ENCODE results near the gene CDK19. TPM values are rescaled to one million over a fixed set of nuclear protein-coding genes. Genes with fewer than 3 reads are reported as not detected.

Gene CDK19
- total RNA-seq, 1 donor from 2014 or later: 34.4 TPM

DNA sequence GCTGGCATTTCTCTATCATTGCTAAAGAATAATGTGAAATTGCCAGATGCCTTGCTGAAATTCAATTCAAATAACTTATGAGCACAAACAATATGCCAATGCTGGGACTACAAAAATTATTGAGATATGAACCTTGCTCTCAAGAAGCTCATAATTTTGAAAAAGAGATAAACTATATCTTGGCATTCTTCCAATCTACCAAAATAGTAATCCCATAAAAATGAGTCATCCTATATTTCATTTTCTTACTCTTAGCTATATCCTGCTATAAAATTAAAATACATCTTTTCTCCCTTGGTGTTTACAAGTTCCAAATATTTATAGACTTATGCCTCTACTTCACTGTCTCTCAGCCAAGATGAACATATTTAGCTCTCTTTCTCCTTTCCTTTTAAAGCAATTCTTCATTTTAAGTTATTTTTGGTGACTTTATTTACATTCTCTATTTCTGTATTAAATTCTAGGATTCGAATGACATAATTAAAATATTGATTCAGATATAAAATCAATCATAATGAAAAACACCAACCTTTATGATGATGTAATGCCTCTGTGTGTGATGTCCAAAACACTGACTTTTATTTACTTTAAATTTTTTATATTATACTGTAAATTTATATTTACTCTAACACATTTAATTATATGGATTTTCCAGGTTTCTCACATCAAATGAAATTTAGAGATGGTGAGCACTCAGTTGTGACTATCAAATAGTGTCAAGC is 152.6 kb downstream of the CDK19 start:
- Histone ChIP-seq H4K20me1 (ENCODE audit: low read depth) (no peaks in the 10 kb centered on the region), H3K4me1 (no peaks in the 10 kb centered on the region), H3K79me2 (ENCODE audit: low read depth) (no peaks in the 10 kb centered on the region), H3K27me3 (no peaks in the 10 kb centered on the region), H3K4me3 (no peak overlapping the region), H2AFZ (replicated peaks) (no peak overlapping the region), H3K4me2 (no peak overlapping the region), H3K27ac (no peak overlapping the region), H3K9me3 (ENCODE audit: low read depth) (no peaks in the 10 kb centered on the region), H3F3A (ENCODE audit: low read depth) (no peaks in the 10 kb centered on the region), H3K9ac (no peak overlapping the region), H3K36me3 (no peaks in the 10 kb centered on the region)
- no peak for TF ChIP-seq EZH2phosphoT487 (IDR thresholded peaks at IDR 0.05)
- TF ChIP-seq, protein P1, sequence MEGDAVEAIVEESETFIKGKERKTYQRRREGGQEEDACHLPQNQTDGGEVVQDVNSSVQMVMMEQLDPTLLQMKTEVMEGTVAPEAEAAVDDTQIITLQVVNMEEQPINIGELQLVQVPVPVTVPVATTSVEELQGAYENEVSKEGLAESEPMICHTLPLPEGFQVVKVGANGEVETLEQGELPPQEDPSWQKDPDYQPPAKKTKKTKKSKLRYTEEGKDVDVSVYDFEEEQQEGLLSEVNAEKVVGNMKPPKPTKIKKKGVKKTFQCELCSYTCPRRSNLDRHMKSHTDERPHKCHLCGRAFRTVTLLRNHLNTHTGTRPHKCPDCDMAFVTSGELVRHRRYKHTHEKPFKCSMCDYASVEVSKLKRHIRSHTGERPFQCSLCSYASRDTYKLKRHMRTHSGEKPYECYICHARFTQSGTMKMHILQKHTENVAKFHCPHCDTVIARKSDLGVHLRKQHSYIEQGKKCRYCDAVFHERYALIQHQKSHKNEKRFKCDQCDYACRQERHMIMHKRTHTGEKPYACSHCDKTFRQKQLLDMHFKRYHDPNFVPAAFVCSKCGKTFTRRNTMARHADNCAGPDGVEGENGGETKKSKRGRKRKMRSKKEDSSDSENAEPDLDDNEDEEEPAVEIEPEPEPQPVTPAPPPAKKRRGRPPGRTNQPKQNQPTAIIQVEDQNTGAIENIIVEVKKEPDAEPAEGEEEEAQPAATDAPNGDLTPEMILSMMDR (IDR thresholded peaks at IDR 0.05): no peak
- no peaks in the 10 kb centered on the region for H3K27me3 Mint-ChIP-seq (ENCODE audit: insufficient read depth, low read depth)
- no peak overlapping the region for H3K4me3 Mint-ChIP-seq
- H3K27ac Mint-ChIP-seq: no peak overlapping the region
- no peak for DNase-seq (ENCODE audit: low spot score)
- peaks cover 4% of the 10 kb centered on the region for H3K36me3 Mint-ChIP-seq
- peaks cover 4% of the 10 kb centered on the region for H3K4me1 Mint-ChIP-seq
- no peaks in the 10 kb centered on the region for H3K9me3 Mint-ChIP-seq

DNA sequence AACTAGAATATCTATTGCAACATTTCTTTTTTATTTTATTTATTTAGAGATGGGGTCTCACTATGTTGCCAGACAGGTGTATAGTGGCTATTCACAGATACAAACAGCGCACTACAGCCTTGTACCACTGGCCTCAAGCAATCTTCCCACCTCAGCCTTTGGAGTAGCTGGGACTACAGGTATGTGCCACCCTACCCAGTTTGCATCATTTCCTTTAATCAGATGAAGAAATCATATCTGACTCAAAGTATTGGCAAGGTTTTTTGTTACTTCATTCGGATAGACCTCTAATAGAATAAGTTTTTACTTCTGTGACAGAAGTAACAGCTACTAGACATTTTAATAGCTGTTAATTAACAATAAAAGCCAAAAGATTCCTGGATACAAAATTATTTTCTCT is 153.9 kb downstream of the CDK19 start:
- peaks cover 4% of the 10 kb centered on the region for H3K4me1 Mint-ChIP-seq

DNA sequence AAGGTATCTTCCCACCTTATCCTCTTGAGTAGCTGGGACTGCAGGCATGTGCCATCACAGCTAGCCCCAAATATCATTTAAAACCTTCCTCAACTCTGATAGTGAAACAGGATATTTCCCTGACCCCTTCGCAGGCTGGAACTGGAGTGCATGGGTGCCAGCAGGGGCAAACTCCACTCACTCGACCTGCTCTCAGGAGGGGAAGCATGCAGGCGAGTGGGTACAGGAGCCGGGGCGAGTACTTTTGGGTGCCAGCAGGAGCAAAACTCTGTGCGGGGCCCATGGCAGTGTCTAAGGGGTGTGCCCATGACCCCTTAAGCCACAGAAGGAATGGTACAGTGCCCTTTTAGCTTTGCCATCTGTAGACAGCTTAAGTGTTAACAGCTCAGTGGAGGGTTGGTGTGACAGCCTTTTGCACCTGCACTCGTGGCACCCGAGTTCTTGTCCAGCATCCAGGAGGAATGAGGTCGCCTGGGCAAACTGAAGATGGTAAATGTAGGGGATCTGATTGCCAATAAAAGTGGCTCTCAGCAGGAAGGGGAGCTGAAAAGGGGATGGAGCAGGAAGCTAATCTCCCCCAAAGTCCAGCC is 155.1 kb downstream of the CDK19 start:
- Histone ChIP-seq H3K4me3 (no peak overlapping the region), H2AFZ (replicated peaks) (no peak overlapping the region), H3K27ac (no peak overlapping the region), H3K9me3 (ENCODE audit: low read depth) (no peaks in the 10 kb centered on the region), H3K4me1 (no peaks in the 10 kb centered on the region), H4K20me1 (ENCODE audit: low read depth) (no peaks in the 10 kb centered on the region), H3K9ac (no peak overlapping the region), H3K4me2 (no peak overlapping the region), H3F3A (ENCODE audit: low read depth) (no peaks in the 10 kb centered on the region), H3K36me3 (no peaks in the 10 kb centered on the region), H3K27me3 (no peaks in the 10 kb centered on the region), H3K79me2 (ENCODE audit: low read depth) (no peaks in the 10 kb centered on the region)
- Mint-ChIP-seq H3K27me3 (ENCODE audit: insufficient read depth, low read depth) (no peaks in the 10 kb centered on the region), H3K36me3 (peaks cover 4% of the 10 kb centered on the region), H3K27ac (no peak overlapping the region), H3K4me1 (peaks cover 4% of the 10 kb centered on the region), H3K9me3 (no peaks in the 10 kb centered on the region), H3K4me3 (no peak overlapping the region)
- TF ChIP-seq EZH2phosphoT487 (IDR thresholded peaks at IDR 0.05) (no peak), EZH2 (IDR thresholded peaks at IDR 0.05) (no peak)
- TF ChIP-seq, protein P1 (IDR thresholded peaks at IDR 0.05): no peak
- DNase-seq (ENCODE audit: low spot score): no peak

More for the DNA sequence above, 153.9 kb downstream of the CDK19 start:
- H2AFZ ChIP-seq (replicated peaks): no peak overlapping the region
- no peaks in the 10 kb centered on the region for H3F3A ChIP-seq (ENCODE audit: low read depth)
- H3K79me2 ChIP-seq (ENCODE audit: low read depth): no peaks in the 10 kb centered on the region
- H3K27ac ChIP-seq: no peak overlapping the region
- no peak for DNase-seq (ENCODE audit: low spot score)
- no peaks in the 10 kb centered on the region for H3K27me3 ChIP-seq
- no peak overlapping the region for H3K4me3 ChIP-seq
- no peak overlapping the region for H3K9ac ChIP-seq
- TF ChIP-seq, protein P1 (IDR thresholded peaks at IDR 0.05): no peak
- TF ChIP-seq EZH2phosphoT487 (IDR thresholded peaks at IDR 0.05) (no peak), EZH2 (IDR thresholded peaks at IDR 0.05) (no peak)
- H3K4me1 ChIP-seq: no peaks in the 10 kb centered on the region
- no peak overlapping the region for H3K4me3 Mint-ChIP-seq
- H3K27ac Mint-ChIP-seq: no peak overlapping the region
- H3K36me3 ChIP-seq: no peaks in the 10 kb centered on the region
- no peak overlapping the region for H3K4me2 ChIP-seq
- H3K36me3 Mint-ChIP-seq: peaks cover 4% of the 10 kb centered on the region
- no peaks in the 10 kb centered on the region for H3K9me3 Mint-ChIP-seq
- H3K9me3 ChIP-seq (ENCODE audit: low read depth): no peaks in the 10 kb centered on the region
- no peaks in the 10 kb centered on the region for H4K20me1 ChIP-seq (ENCODE audit: low read depth)
- H3K27me3 Mint-ChIP-seq (ENCODE audit: insufficient read depth, low read depth): no peaks in the 10 kb centered on the region
